ENCODE results near the gene SHISA9.

Gene SHISA9

GRCh38 chr16:13181432-13181831 lies 280.0 kb downstream of the SHISA9 start:
- DNase-seq (no peak), ATAC-seq (no peak)

- ATAC-seq (no peak), DNase-seq (no peak)
Measured at GRCh38 chr16:13186813-13187212, 285.4 kb downstream of the SHISA9 start.

GRCh38 chr16:13189250-13189649 lies 287.9 kb downstream of the SHISA9 start:
- DNase-seq (no peak), ATAC-seq (no peak)

- no peak for DNase-seq
- ATAC-seq, result no peak
Measured at GRCh38 chr16:13193721-13194120, 292.3 kb downstream of the SHISA9 start.

GRCh38 chr16:13194766-13195165 lies 293.4 kb downstream of the SHISA9 start:
- DNase-seq (no peak), ATAC-seq (no peak)

- ATAC-seq (no peak), DNase-seq (no peak)
Measured at GRCh38 chr16:13203725-13204124, 302.3 kb downstream of the SHISA9 start.

- DNase-seq (no peak), ATAC-seq (no peak)
Measured at GRCh38 chr16:13205352-13205751, 304.0 kb downstream of the SHISA9 start.

- ATAC-seq (no peak), DNase-seq (no peak)
Measured at GRCh38 chr16:13206606-13207005, 305.2 kb downstream of the SHISA9 start.

GRCh38 chr16:13207151-13207550 lies 305.8 kb downstream of the SHISA9 start:
- DNase-seq, result no peak
- no peak for ATAC-seq

- DNase-seq (no peak), ATAC-seq (no peak)
Measured at GRCh38 chr16:13223666-13224065, 322.3 kb downstream of the SHISA9 start.

GRCh38 chr16:13229039-13229438 lies 327.6 kb downstream of the SHISA9 start:
- ATAC-seq (no peak), DNase-seq (no peak)

GRCh38 chr16:13231365-13231764 lies 330.0 kb downstream of the SHISA9 start:
- no peak for DNase-seq
- no peak for ATAC-seq

GRCh38 chr16:13234999-13235398 lies 333.6 kb downstream of the SHISA9 start:
- ATAC-seq, result no peak

GRCh38 chr16:13236308-13236707 lies 334.9 kb downstream of the SHISA9 start:
- DNase-seq, result no peak
- ATAC-seq, result no peak

More at GRCh38 chr16:13234999-13235398, 333.6 kb downstream of the SHISA9 start:
- DNase-seq, result no peak

- ATAC-seq (no peak), DNase-seq (no peak)
Measured at GRCh38 chr16:13238182-13238581, 336.8 kb downstream of the SHISA9 start.

- no peak for ATAC-seq
Measured at GRCh38 chr16:13242201-13242600, 340.8 kb downstream of the SHISA9 start.

GRCh38 chr16:13244770-13245169 lies 343.4 kb downstream of the SHISA9 start:
- ATAC-seq (no peak), DNase-seq (no peak)

More at GRCh38 chr16:13242201-13242600, 340.8 kb downstream of the SHISA9 start:
- DNase-seq, result no peak

- DNase-seq, result no peak
- no peak for ATAC-seq
Measured at GRCh38 chr16:13245713-13246377, 344.4 kb downstream of the SHISA9 start.

GRCh38 chr16:13254998-13255614 lies 353.7 kb downstream of the SHISA9 start:
- DNase-seq (no peak), ATAC-seq (no peak)

- no peak for DNase-seq
- no peak for ATAC-seq
Measured at GRCh38 chr16:13262270-13263090, 361.1 kb downstream of the SHISA9 start.

GRCh38 chr16:13264749-13265552 lies 363.6 kb downstream of the SHISA9 start:
- DNase-seq (no peak), ATAC-seq (no peak)

- no peak for ATAC-seq
Measured at GRCh38 chr16:13269359-13269758, 368.0 kb downstream of the SHISA9 start.

More at GRCh38 chr16:13269359-13269758, 368.0 kb downstream of the SHISA9 start:
- DNase-seq, result no peak

Measured in stimulated activated naive CD8-positive, alpha-beta T cell treated with anti-CD3 and anti-CD28 coated beads, Interleukin-15, Interleukin-2, amounts not matched to agents 100 U/mL and 50 U/mL, for 24 hours (primary cell).